ENCODE measurements around the gene DUSP1. TPM values are rescaled to one million over a fixed set of nuclear protein-coding genes. Genes with fewer than 3 reads are reported as not detected.
A peak's percentile ranks its signal among the peaks of the same experiment; 100 is the strongest.

DUSP1 gene
- total RNA-seq, 1 donor from 2014 or later: 25.3 TPM

GRCh38 chr5:172769616-172770373 is 1.2 kb downstream of the DUSP1 start:
- Mint-ChIP-seq H3K27me3 (ENCODE audit: unreplicated experiment) (peaks cover 24% of the 10 kb centered on the region), H3K36me3 (ENCODE audit: low read depth, unreplicated experiment) (peaks cover 7% of the 10 kb centered on the region), H3K4me3 (ENCODE audit: unreplicated experiment) (peak overlapping the region; percentile 96), H3K9me3 (ENCODE audit: unreplicated experiment) (no peaks in the 10 kb centered on the region), H3K27ac (ENCODE audit: unreplicated experiment) (peak overlapping the region; percentile 93), H3K4me1 (ENCODE audit: unreplicated experiment) (peaks cover 41% of the 10 kb centered on the region)
- DNase-seq (ENCODE audit: low spot score): no peak
- TF ChIP-seq CTCF (IDR thresholded peaks at IDR 0.05; ENCODE audit: unreplicated experiment): no peak

DNA sequence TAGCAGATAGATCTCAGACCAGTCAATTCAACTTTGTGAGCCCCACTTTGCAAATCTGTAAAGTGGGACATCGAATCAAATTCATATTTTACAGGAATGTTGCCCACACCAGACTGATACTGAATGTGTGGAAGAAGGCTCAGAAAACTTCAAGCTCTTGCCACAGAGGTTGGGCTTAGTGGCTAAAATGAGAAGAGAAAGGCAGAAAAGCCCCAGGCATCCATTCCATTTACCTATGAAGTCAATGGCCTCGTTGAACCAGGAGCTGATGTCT is 1.7 kb downstream of the DUSP1 start:
- no peak for DNase-seq (ENCODE audit: low spot score)
- H3K27ac Mint-ChIP-seq (ENCODE audit: unreplicated experiment): peak overlapping the region; percentile 52
- H3K4me3 Mint-ChIP-seq (ENCODE audit: unreplicated experiment): peak overlapping the region; percentile 96
- TF ChIP-seq CTCF (IDR thresholded peaks at IDR 0.05; ENCODE audit: unreplicated experiment): no peak
- no peaks in the 10 kb centered on the region for H3K9me3 Mint-ChIP-seq (ENCODE audit: unreplicated experiment)
- peaks cover 20% of the 10 kb centered on the region for H3K27me3 Mint-ChIP-seq (ENCODE audit: unreplicated experiment)
- H3K4me1 Mint-ChIP-seq (ENCODE audit: unreplicated experiment): peaks cover 41% of the 10 kb centered on the region
- H3K36me3 Mint-ChIP-seq (ENCODE audit: low read depth, unreplicated experiment): peaks cover 7% of the 10 kb centered on the region

DNA sequence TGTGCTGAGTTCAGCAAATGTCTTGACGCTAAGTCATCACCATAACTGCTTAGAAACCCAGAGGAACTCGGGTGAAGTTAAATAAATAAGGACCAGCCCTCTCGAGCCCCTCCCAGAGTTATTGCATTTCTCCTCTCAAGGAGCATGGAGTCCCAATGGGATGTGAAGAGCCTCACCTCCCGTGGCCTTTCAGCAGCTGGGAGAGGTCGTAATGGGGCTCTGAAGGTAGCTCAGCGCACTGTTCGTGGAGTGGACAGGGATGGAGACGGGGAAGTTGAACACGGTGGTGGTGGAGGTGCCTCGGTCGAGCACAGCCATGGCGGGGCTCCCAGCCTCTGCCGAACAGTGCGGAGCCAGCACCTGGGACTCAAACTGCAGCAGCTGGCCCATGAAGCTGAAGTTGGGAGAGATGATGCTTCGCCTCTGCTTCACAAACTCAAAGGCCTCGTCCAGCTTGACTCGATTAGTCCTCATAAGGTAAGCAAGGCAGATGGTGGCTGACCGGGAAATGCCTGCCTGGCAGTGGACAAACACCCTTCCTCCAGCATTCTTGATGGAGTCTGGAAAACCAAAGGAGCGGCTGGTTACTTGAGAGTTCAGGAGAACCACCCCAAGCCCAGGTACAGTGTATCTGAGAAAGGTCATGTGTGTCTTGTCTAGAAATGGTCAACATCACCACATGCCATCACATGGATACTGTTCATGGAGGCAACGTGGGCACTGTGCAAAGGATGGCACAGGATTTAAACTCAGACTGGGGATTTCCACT is 2.2 kb downstream of the DUSP1 start:
- H3K4me1 Mint-ChIP-seq (ENCODE audit: unreplicated experiment): peaks cover 41% of the 10 kb centered on the region
- H3K27me3 Mint-ChIP-seq (ENCODE audit: unreplicated experiment): peaks cover 20% of the 10 kb centered on the region
- DNase-seq (ENCODE audit: low spot score): no peak
- H3K27ac Mint-ChIP-seq (ENCODE audit: unreplicated experiment): peak overlapping the region; percentile 52
- TF ChIP-seq CTCF (IDR thresholded peaks at IDR 0.05; ENCODE audit: unreplicated experiment): no peak
- peaks cover 7% of the 10 kb centered on the region for H3K36me3 Mint-ChIP-seq (ENCODE audit: low read depth, unreplicated experiment)
- H3K9me3 Mint-ChIP-seq (ENCODE audit: unreplicated experiment): no peaks in the 10 kb centered on the region
- peak overlapping the region; percentile 96 for H3K4me3 Mint-ChIP-seq (ENCODE audit: unreplicated experiment)

GRCh38 chr5:172768098-172768572 is 2.9 kb downstream of the DUSP1 start:
- no peak overlapping the region for H3K27ac Mint-ChIP-seq (ENCODE audit: unreplicated experiment)
- peaks cover 7% of the 10 kb centered on the region for H3K36me3 Mint-ChIP-seq (ENCODE audit: low read depth, unreplicated experiment)
- H3K9me3 Mint-ChIP-seq (ENCODE audit: unreplicated experiment): no peaks in the 10 kb centered on the region
- no peak for DNase-seq (ENCODE audit: low spot score)
- H3K27me3 Mint-ChIP-seq (ENCODE audit: unreplicated experiment): peaks cover 20% of the 10 kb centered on the region
- H3K4me3 Mint-ChIP-seq (ENCODE audit: unreplicated experiment): no peak overlapping the region
- no peak for TF ChIP-seq CTCF (IDR thresholded peaks at IDR 0.05; ENCODE audit: unreplicated experiment)
- H3K4me1 Mint-ChIP-seq (ENCODE audit: unreplicated experiment): peaks cover 41% of the 10 kb centered on the region

Data from endothelial cell (in vitro differentiated cells).